Endothelial cell (in vitro differentiated cells): Measurements from ENCODE around the gene TGFB2. TPM values are rescaled to one million over a fixed set of nuclear protein-coding genes. Genes with fewer than 3 reads are reported as not detected.

Experiments used
- DNase-seq: peaks from one replicate; pipeline ENCODE4 v3.0.0; 2021; ENCODE audit warnings: low spot score
- H3K27ac Mint-ChIP-seq: one replicate; pipeline ENCODE4 v1.8.0; 2021; ENCODE audit warnings: mixed read lengths, inconsistent platforms; ENCODE audit not compliant: unreplicated experiment
- H3K27me3 Mint-ChIP-seq: one replicate; pipeline ENCODE4 v1.8.0; 2021; ENCODE audit warnings: mild to moderate bottlenecking, moderate library complexity, mixed read lengths, inconsistent platforms; ENCODE audit not compliant: unreplicated experiment
- H3K36me3 Mint-ChIP-seq: one replicate; pipeline ENCODE4 v1.8.0; 2021; ENCODE audit warnings: mild to moderate bottlenecking, low read depth, mixed read lengths, inconsistent platforms; ENCODE audit not compliant: unreplicated experiment
- H3K4me1 Mint-ChIP-seq: one replicate; pipeline ENCODE4 v1.8.0; 2021; ENCODE audit warnings: mild to moderate bottlenecking, mixed read lengths, inconsistent platforms; ENCODE audit not compliant: unreplicated experiment
- H3K4me3 Mint-ChIP-seq: one replicate; pipeline ENCODE4 v1.8.0; 2021; ENCODE audit warnings: mild to moderate bottlenecking, mixed read lengths, inconsistent platforms; ENCODE audit not compliant: unreplicated experiment
- H3K9me3 Mint-ChIP-seq: one replicate; pipeline ENCODE4 v1.8.0; 2021; ENCODE audit warnings: mixed read lengths, inconsistent platforms; ENCODE audit not compliant: unreplicated experiment
- CTCF ChIP-seq: fragments of 200-600 bp; sonication (generic); IDR thresholded peaks from one replicate; pipeline ENCODE4 v1.5.0; 2021; ENCODE audit warnings: antibody characterized with exemption; ENCODE audit not compliant: unreplicated experiment
- total RNA-seq: library from RNA; stranded (reverse); fragmentation: NEBNext Ultra II Directional; extraction: Animal tissue kit (Norgen Biotek cat#: 25700); gene quantifications from one replicate; pipeline ENCODE4 v1.2.1, GENCODE V29; 2021; ENCODE audit not compliant: unreplicated experiment

Gene TGFB2
- total RNA-seq, 1 donor from 2014 or later, result 0.62 TPM

GRCh38 chr1:218439541-218440295 lies 94.6 kb downstream of the TGFB2 start:
- no peak for DNase-seq
- H3K9me3 Mint-ChIP-seq, result no peaks in the 10 kb centered on the region
- TF ChIP-seq CTCF, result no peak
- no peak overlapping the region for H3K27ac Mint-ChIP-seq
- H3K27me3 Mint-ChIP-seq, result no peaks in the 10 kb centered on the region
- H3K4me1 Mint-ChIP-seq, result no peaks in the 10 kb centered on the region
- H3K36me3 Mint-ChIP-seq, result no peaks in the 10 kb centered on the region
- H3K4me3 Mint-ChIP-seq, result no peak overlapping the region

GRCh38 chr1:218443255-218443654 lies 98.1 kb downstream of the TGFB2 start:
- DNase-seq, result no peak
- Mint-ChIP-seq H3K36me3 (no peaks in the 10 kb centered on the region), H3K4me3 (no peak overlapping the region), H3K9me3 (no peaks in the 10 kb centered on the region), H3K27ac (no peak overlapping the region), H3K4me1 (no peaks in the 10 kb centered on the region), H3K27me3 (no peaks in the 10 kb centered on the region)
- no peak for TF ChIP-seq CTCF

- Mint-ChIP-seq H3K4me1 (no peaks in the 10 kb centered on the region), H3K9me3 (no peaks in the 10 kb centered on the region), H3K4me3 (no peak overlapping the region), H3K27me3 (peaks cover 2% of the 10 kb centered on the region), H3K27ac (no peak overlapping the region), H3K36me3 (no peaks in the 10 kb centered on the region)
- TF ChIP-seq CTCF, result no peak
- DNase-seq, result no peak
Observed at GRCh38 chr1:218444173-218444572, 99.0 kb downstream of the TGFB2 start.

- H3K4me1 Mint-ChIP-seq, result no peaks in the 10 kb centered on the region
- no peak for DNase-seq
- H3K36me3 Mint-ChIP-seq, result no peaks in the 10 kb centered on the region
- no peak for TF ChIP-seq CTCF
- H3K4me3 Mint-ChIP-seq, result no peak overlapping the region
- H3K27me3 Mint-ChIP-seq, result peaks cover 2% of the 10 kb centered on the region
- no peaks in the 10 kb centered on the region for H3K9me3 Mint-ChIP-seq
- no peak overlapping the region for H3K27ac Mint-ChIP-seq
Observed at GRCh38 chr1:218444588-218444987, 99.5 kb downstream of the TGFB2 start.

- TF ChIP-seq CTCF, result no peak
- Mint-ChIP-seq H3K9me3 (no peaks in the 10 kb centered on the region), H3K36me3 (no peaks in the 10 kb centered on the region), H3K27me3 (peaks cover 2% of the 10 kb centered on the region), H3K27ac (no peak overlapping the region), H3K4me3 (no peak overlapping the region), H3K4me1 (no peaks in the 10 kb centered on the region)
- no peak for DNase-seq
Observed at GRCh38 chr1:218447010-218447689, 102.0 kb downstream of the TGFB2 start.
